Subcutaneous abdominal adipose tissue (tissue), 5 donors: ENCODE data around the gene IGFBP2.
A peak's percentile ranks its signal among the peaks of the same experiment; 100 is the strongest.

Experiments
- H3K27ac ChIP-seq: one replicate; pipeline ENCODE4 v1.7.0; 2013; ENCODE audit warnings: low read depth, mild to moderate bottlenecking, inconsistent platforms, low read length, moderate library complexity
- H3K27me3 ChIP-seq, 5 donors: one replicate each; pipeline ENCODE4 v1.7.0; 2013; ENCODE audit warnings: low read length in 5 of 5, inconsistent platforms in 1 of 5; ENCODE audit not compliant: control insufficient read depth in 5 of 5, insufficient read depth in 4 of 5
- H3K36me3 ChIP-seq, 5 donors: one replicate each; pipeline ENCODE4 v1.7.0; 2013; ENCODE audit warnings: low read length in 5 of 5; ENCODE audit not compliant: control insufficient read depth in 5 of 5, insufficient read depth in 5 of 5
- H3K4me1 ChIP-seq, 5 donors: one replicate each; pipeline ENCODE4 v1.7.0; 2013; ENCODE audit warnings: low read length in 5 of 5, mild to moderate bottlenecking in 3 of 5, moderate library complexity in 1 of 5; ENCODE audit not compliant: control insufficient read depth in 5 of 5, insufficient read depth in 5 of 5
- H3K4me3 ChIP-seq, 5 donors: one replicate each; pipeline ENCODE4 v1.7.0; 2013; ENCODE audit warnings: low read length in 5 of 5, low read depth in 1 of 5
- H3K9ac ChIP-seq, 5 donors: one replicate each; pipeline ENCODE4 v1.7.0; 2013; ENCODE audit warnings: low read length in 5 of 5, mild to moderate bottlenecking in 4 of 5, moderate library complexity in 3 of 5
- H3K9me3 ChIP-seq, 5 donors: one replicate each; pipeline ENCODE4 v1.7.0; 2013; ENCODE audit warnings: low read length in 5 of 5; ENCODE audit not compliant: control insufficient read depth in 5 of 5
- donor health status: healthy.
- donor health status: healthy.
- donor health status: healthy.
- donor health status: healthy.
- donor health status: healthy.

Gene IGFBP2

DNA sequence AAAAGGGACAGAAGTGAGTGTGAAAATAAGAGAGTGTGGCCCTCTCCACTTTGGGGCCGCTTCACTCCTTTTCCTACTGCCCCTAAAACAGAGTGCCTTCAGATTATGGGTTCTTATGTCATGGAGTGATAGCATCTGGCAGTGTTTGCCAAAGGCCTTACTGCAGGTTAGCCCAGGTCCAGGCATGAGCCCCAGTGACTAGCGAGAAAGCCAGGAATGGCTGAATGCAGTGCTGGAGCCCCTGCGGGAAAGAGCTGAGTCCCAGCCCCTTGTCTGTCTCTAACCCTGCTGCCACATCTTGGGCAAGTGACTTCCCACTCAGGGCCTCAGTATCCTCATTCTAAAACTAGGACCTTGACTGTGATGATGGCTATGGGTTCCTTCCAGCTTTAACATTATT is 56.2 kb downstream of the IGFBP2 start:
- Histone ChIP-seq H3K4me3 (peak overlapping the region in 1 of 5 donors; percentile 2), H3K9ac (no peak overlapping the region), H3K27me3 (peaks cover 0 to 16% (median 3%) of the 10 kb centered on the region in 5 donors), H3K36me3 (peaks cover 0 to 20% (median 4%) of the 10 kb centered on the region in 5 donors), H3K9me3 (no peaks in the 10 kb centered on the region), H3K27ac (peak overlapping the region; percentile 23), H3K4me1 (peaks cover 10 to 64% (median 59%) of the 10 kb centered on the region in 5 donors)

DNA sequence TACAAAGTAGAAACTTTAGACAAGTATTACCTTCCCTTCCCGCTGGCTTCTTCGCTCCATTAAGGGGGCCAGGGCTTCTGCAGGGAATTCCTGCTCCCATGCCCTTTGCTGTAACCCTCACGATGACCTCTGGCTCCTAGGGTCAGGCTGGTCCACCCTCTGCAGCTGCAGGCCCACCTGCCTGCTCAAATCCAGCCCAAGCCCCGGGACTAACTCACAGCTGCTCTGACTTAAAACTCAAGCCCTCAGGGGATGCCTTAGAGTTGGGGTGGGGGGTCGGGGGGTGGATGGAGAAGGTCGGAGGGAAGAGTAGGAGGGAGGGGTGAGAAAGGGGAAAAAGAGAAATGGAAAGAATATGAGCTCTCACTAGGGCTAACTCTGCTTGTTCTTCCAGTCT is 57.2 kb downstream of the IGFBP2 start:
- Histone ChIP-seq H3K4me3 (peak overlapping the region in 1 of 5 donors; percentile 7), H3K9me3 (no peaks in the 10 kb centered on the region), H3K9ac (no peak overlapping the region), H3K36me3 (peaks cover 0 to 20% (median 4%) of the 10 kb centered on the region in 5 donors), H3K4me1 (peaks cover 11 to 68% (median 59%) of the 10 kb centered on the region in 5 donors), H3K27ac (peak overlapping the region; percentile 1), H3K27me3 (peaks cover 0 to 18% (median 7%) of the 10 kb centered on the region in 5 donors)

DNA sequence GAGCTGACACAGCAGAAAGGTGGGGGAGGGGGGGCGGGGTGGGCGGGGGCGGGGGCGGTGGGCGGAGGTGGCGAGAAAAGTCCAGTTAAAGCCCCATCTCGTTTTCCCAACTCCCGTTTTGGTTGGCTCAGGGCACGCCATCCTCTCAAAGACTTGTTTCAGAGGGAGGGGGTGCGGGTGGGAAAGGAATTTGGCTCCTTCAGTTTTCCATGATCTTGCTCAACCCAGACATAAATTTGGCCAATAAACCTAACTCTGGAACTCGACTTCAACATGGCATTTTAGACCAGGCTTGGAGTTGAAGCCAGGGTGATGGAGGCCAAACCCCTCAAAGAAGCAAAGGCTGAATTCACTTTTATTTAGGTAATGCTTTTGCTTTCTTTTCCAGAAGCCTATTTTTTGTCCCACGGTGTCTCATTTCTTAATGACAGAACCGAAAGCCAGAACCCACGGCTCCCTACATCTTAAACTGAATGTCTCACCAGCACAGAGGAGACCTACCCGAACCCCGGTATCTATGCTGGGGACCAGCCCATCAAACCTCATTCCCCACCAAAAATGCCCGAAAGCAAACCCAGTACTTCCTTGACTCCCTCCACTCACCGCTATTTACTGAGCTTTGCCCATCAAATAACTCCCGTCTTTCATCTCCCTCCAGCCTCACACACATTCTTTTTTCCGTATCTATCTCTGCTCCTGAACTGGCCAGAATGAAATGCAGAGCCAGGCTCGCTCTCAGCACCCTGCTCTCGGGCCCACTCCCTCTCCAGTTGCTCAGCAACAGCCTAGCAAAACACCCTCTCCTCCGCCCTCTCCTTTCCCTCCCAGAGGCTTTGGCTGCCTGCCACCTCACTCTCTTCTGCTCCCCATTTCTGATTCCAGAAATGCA is 57.9 kb downstream of the IGFBP2 start:
- peak overlapping the region in 1 of 5 donors; percentile 40 for H3K9ac ChIP-seq
- H3K4me3 ChIP-seq, result peak overlapping the region; percentile 54 to 72 (median 65)
- H3K4me1 ChIP-seq, result peaks cover 11 to 71% (median 61%) of the 10 kb centered on the region in 5 donors
- H3K36me3 ChIP-seq, result peaks cover 0 to 18% (median 4%) of the 10 kb centered on the region in 5 donors
- H3K27ac ChIP-seq, result peak overlapping the region; percentile 32
- peaks cover 0 to 20% (median 7%) of the 10 kb centered on the region in 5 donors for H3K27me3 ChIP-seq
- H3K9me3 ChIP-seq, result no peaks in the 10 kb centered on the region

GRCh38 chr2:216692636-216693413 is 59.6 kb downstream of the IGFBP2 start:
- Histone ChIP-seq H3K9me3 (no peaks in the 10 kb centered on the region), H3K36me3 (peaks cover 0 to 7% (median 0%) of the 10 kb centered on the region in 5 donors), H3K9ac (peak overlapping the region in 3 of 5 donors; percentile 42 to 73 (median 71)), H3K4me3 (peak overlapping the region; percentile 60 to 80 (median 80)), H3K27ac (peak overlapping the region; percentile 70), H3K27me3 (peaks cover 0 to 21% (median 7%) of the 10 kb centered on the region in 5 donors), H3K4me1 (peaks cover 11 to 74% (median 63%) of the 10 kb centered on the region in 5 donors)

- Histone ChIP-seq H3K4me1 (peaks cover 11 to 74% (median 60%) of the 10 kb centered on the region in 5 donors), H3K27me3 (peaks cover 0 to 21% (median 7%) of the 10 kb centered on the region in 5 donors), H3K9ac (peak overlapping the region in 3 of 5 donors; percentile 20 to 58 (median 26)), H3K36me3 (peaks cover 0 to 7% (median 0%) of the 10 kb centered on the region in 5 donors), H3K9me3 (no peaks in the 10 kb centered on the region), H3K27ac (peak overlapping the region; percentile 50), H3K4me3 (peak overlapping the region; percentile 60 to 88 (median 75))
Measured at GRCh38 chr2:216693414-216694080, 60.3 kb downstream of the IGFBP2 start.

GRCh38 chr2:216694082-216694825 is 61.0 kb downstream of the IGFBP2 start:
- Histone ChIP-seq H3K27ac (peak overlapping the region; percentile 50), H3K36me3 (peaks cover 0 to 4% (median 0%) of the 10 kb centered on the region in 5 donors), H3K9ac (peak overlapping the region in 4 of 5 donors; percentile 20 to 58 (median 44)), H3K27me3 (peaks cover 0 to 21% (median 5%) of the 10 kb centered on the region in 5 donors), H3K4me1 (peaks cover 11 to 68% (median 53%) of the 10 kb centered on the region in 5 donors), H3K4me3 (peak overlapping the region; percentile 60 to 88 (median 75)), H3K9me3 (no peaks in the 10 kb centered on the region)

- peak overlapping the region; percentile 50 for H3K27ac ChIP-seq
- H3K36me3 ChIP-seq, result no peaks in the 10 kb centered on the region
- peaks cover 0 to 21% (median 4%) of the 10 kb centered on the region in 5 donors for H3K27me3 ChIP-seq
- H3K9me3 ChIP-seq, result no peaks in the 10 kb centered on the region
- peaks cover 7 to 65% (median 48%) of the 10 kb centered on the region in 5 donors for H3K4me1 ChIP-seq
- H3K9ac ChIP-seq, result peak overlapping the region in 3 of 5 donors; percentile 44 to 58 (median 45)
- H3K4me3 ChIP-seq, result peak overlapping the region; percentile 58 to 88 (median 71)
Measured at GRCh38 chr2:216694826-216695217, 61.6 kb downstream of the IGFBP2 start.

DNA sequence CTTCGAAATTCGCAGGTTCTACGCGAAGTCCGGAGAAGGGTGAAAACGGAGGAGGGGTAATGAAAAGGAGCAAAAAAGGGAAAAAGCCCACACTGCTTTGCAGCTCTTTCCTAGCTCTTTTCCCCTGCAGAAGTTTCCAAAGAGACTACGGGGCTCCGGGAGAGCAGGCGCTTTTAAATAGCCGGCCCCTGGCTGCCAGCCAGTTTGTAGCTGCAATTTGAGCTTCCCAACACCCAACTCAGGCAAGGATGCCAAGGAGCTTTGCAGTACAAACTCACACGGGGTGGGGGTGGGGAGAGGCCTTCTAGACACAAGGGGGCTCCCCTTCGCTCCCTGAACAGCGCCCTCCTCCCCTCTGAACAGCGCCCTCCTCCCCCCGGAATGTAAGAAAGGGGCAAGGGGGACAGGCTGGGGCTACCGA is 62.2 kb downstream of the IGFBP2 start, which contains the start of gene IGFBP5:
TSS of gene IGFBP5 (minus strand) at position 149 of the 421 bp plus-strand sequence. CDS start 774 bp downstream, outside the sequence.
- Histone ChIP-seq H3K4me1 (peaks cover 10 to 66% (median 49%) of the 10 kb centered on the region in 5 donors), H3K27me3 (peaks cover 0 to 21% (median 4%) of the 10 kb centered on the region in 5 donors), H3K9ac (peak within 1 kb of the TSS in 3 of 5 donors; percentile 44 to 58 (median 45))

More for the DNA sequence above, 62.2 kb downstream of the IGFBP2 start, which contains the start of gene IGFBP5:
- H3K27ac ChIP-seq, result peak within 1 kb of the TSS; percentile 50
- no peaks in the 10 kb centered on the region for H3K36me3 ChIP-seq
- peak within 1 kb of the TSS; percentile 58 to 88 (median 71) for H3K4me3 ChIP-seq
- H3K9me3 ChIP-seq, result no peaks in the 10 kb centered on the region
